ENCODE results near the gene IGFL4. TPM values are rescaled to one million over a fixed set of nuclear protein-coding genes. Genes with fewer than 3 reads are reported as not detected.

Gene IGFL4
- not detected for total RNA-seq
- polyA plus RNA-seq = not detected
- long read RNA-seq, donor 1 = 0 reads
- long read RNA-seq, donor 2 = 0 reads

- ATAC-seq (ENCODE audit: low FRiP score) (no peak), DNase-seq (no peak)
- Histone ChIP-seq H3K9me3 (ENCODE audit: control insufficient read depth, low read length) (peaks cover 2% of the 10 kb centered on the region), H3K4me1 (ENCODE audit: control insufficient read depth in 1 of 2, insufficient read depth in 2 of 2, low read length in 2 of 2) (no peaks in the 10 kb centered on the region), H3K27ac (ENCODE audit: low read depth in 1 of 2, low read length in 2 of 2) (no peak within 1 kb of the TSS), H3K27me3 (ENCODE audit: control insufficient read depth in 1 of 2, insufficient read depth in 2 of 2, low read length in 1 of 2) (peaks cover 0 to 3% of the 10 kb centered on the region in 2 donors), H3K4me3 (ENCODE audit: low read length in 2 of 2) (no peak within 1 kb of the TSS), H3K36me3 (ENCODE audit: control insufficient read depth in 1 of 2, insufficient read depth in 2 of 2, low read length in 1 of 2) (no peaks in the 10 kb centered on the region)
- intact Hi-C loops (cut with DNase I) = no loop called here
- WGBS, 2 donors = 41 to 53% methylated on average over 7 of the region's 7 CpGs
Observed at GRCh38 chr19:46040952-46041500, at the start of gene IGFL4. Gene IGFL4 (minus strand): TSS chr19:46041002. CDS start chr19:46040962, 40 bp downstream.

- ATAC-seq (ENCODE audit: low FRiP score) (no peak), DNase-seq (no peak)
Observed at GRCh38 chr19:46090444-46090843, 49.6 kb upstream of the IGFL4 start.

GRCh38 chr19:46089432-46089831 lies 48.6 kb upstream of the IGFL4 start:
- DNase-seq (no peak), ATAC-seq (ENCODE audit: low FRiP score) (no peak)
- intact Hi-C loops (cut with DNase I) = no loop called here
- no peaks in the 10 kb centered on the region for H3K36me3 ChIP-seq (ENCODE audit: control insufficient read depth in 1 of 2, insufficient read depth in 2 of 2, low read length in 1 of 2)
- H3K27ac ChIP-seq (ENCODE audit: low read depth in 1 of 2, low read length in 2 of 2) = no peak overlapping the region
- peaks cover 17% of the 10 kb centered on the region for H3K9me3 ChIP-seq (ENCODE audit: control insufficient read depth, low read length)
- H3K4me3 ChIP-seq (ENCODE audit: low read length in 2 of 2) = no peak overlapping the region
- no peaks in the 10 kb centered on the region for H3K4me1 ChIP-seq (ENCODE audit: control insufficient read depth in 1 of 2, insufficient read depth in 2 of 2, low read length in 2 of 2)
- peaks cover 0 to 3% of the 10 kb centered on the region in 2 donors for H3K27me3 ChIP-seq (ENCODE audit: control insufficient read depth in 1 of 2, insufficient read depth in 2 of 2, low read length in 1 of 2)
- WGBS, 2 donors = 95 to 96% methylated on average over 1 of the region's 1 CpG

More at GRCh38 chr19:46090444-46090843, 49.6 kb upstream of the IGFL4 start:
- H3K27me3 ChIP-seq (ENCODE audit: control insufficient read depth in 1 of 2, insufficient read depth in 2 of 2, low read length in 1 of 2) = no peaks in the 10 kb centered on the region
- H3K27ac ChIP-seq (ENCODE audit: low read depth in 1 of 2, low read length in 2 of 2) = no peak overlapping the region
- no peak overlapping the region for H3K4me3 ChIP-seq (ENCODE audit: low read length in 2 of 2)
- H3K4me1 ChIP-seq (ENCODE audit: control insufficient read depth in 1 of 2, insufficient read depth in 2 of 2, low read length in 2 of 2) = no peaks in the 10 kb centered on the region
- 83 to 86% methylated on average over 5 of the region's 5 CpGs for WGBS, 2 donors
- peaks cover 17% of the 10 kb centered on the region for H3K9me3 ChIP-seq (ENCODE audit: control insufficient read depth, low read length)
- H3K36me3 ChIP-seq (ENCODE audit: control insufficient read depth in 1 of 2, insufficient read depth in 2 of 2, low read length in 1 of 2) = no peaks in the 10 kb centered on the region
- intact Hi-C loops (cut with DNase I) = no loop called here

GRCh38 chr19:46088101-46088500 lies 47.3 kb upstream of the IGFL4 start:
- Histone ChIP-seq H3K4me3 (ENCODE audit: low read length in 2 of 2) (no peak overlapping the region), H3K27ac (ENCODE audit: low read depth in 1 of 2, low read length in 2 of 2) (no peak overlapping the region), H3K36me3 (ENCODE audit: control insufficient read depth in 1 of 2, insufficient read depth in 2 of 2, low read length in 1 of 2) (no peaks in the 10 kb centered on the region), H3K27me3 (ENCODE audit: control insufficient read depth in 1 of 2, insufficient read depth in 2 of 2, low read length in 1 of 2) (peaks cover 0 to 3% of the 10 kb centered on the region in 2 donors), H3K4me1 (ENCODE audit: control insufficient read depth in 1 of 2, insufficient read depth in 2 of 2, low read length in 2 of 2) (no peaks in the 10 kb centered on the region), H3K9me3 (ENCODE audit: control insufficient read depth, low read length) (peaks cover 17% of the 10 kb centered on the region)
- no peak for DNase-seq
- no peak for ATAC-seq (ENCODE audit: low FRiP score)
- 85 to 92% methylated on average over 2 of the region's 2 CpGs for WGBS, 2 donors
- intact Hi-C loops (cut with DNase I) = no loop called here

- WGBS, 2 donors = 27 to 32% methylated on average over 1 of the region's 1 CpG
- ATAC-seq (ENCODE audit: low FRiP score) (no peak), DNase-seq (no peak)
- Histone ChIP-seq H3K27me3 (ENCODE audit: control insufficient read depth in 1 of 2, insufficient read depth in 2 of 2, low read length in 1 of 2) (peaks cover 0 to 3% of the 10 kb centered on the region in 2 donors), H3K4me3 (ENCODE audit: low read length in 2 of 2) (no peak overlapping the region), H3K36me3 (ENCODE audit: control insufficient read depth in 1 of 2, insufficient read depth in 2 of 2, low read length in 1 of 2) (no peaks in the 10 kb centered on the region), H3K4me1 (ENCODE audit: control insufficient read depth in 1 of 2, insufficient read depth in 2 of 2, low read length in 2 of 2) (no peaks in the 10 kb centered on the region), H3K27ac (ENCODE audit: low read depth in 1 of 2, low read length in 2 of 2) (no peak overlapping the region), H3K9me3 (ENCODE audit: control insufficient read depth, low read length) (peaks cover 17% of the 10 kb centered on the region)
- intact Hi-C loops (cut with DNase I) = no loop called here
Observed at GRCh38 chr19:46085888-46086287, 45.1 kb upstream of the IGFL4 start.

GRCh38 chr19:46082728-46083050 lies 41.9 kb upstream of the IGFL4 start:
- Histone ChIP-seq H3K27me3 (ENCODE audit: control insufficient read depth in 1 of 2, insufficient read depth in 2 of 2, low read length in 1 of 2) (peaks cover 0 to 4% of the 10 kb centered on the region in 2 donors), H3K36me3 (ENCODE audit: control insufficient read depth in 1 of 2, insufficient read depth in 2 of 2, low read length in 1 of 2) (no peaks in the 10 kb centered on the region), H3K4me3 (ENCODE audit: low read length in 2 of 2) (no peak overlapping the region), H3K27ac (ENCODE audit: low read depth in 1 of 2, low read length in 2 of 2) (no peak overlapping the region), H3K4me1 (ENCODE audit: control insufficient read depth in 1 of 2, insufficient read depth in 2 of 2, low read length in 2 of 2) (no peaks in the 10 kb centered on the region), H3K9me3 (ENCODE audit: control insufficient read depth, low read length) (peaks cover 15% of the 10 kb centered on the region)
- ATAC-seq (ENCODE audit: low FRiP score) = no peak
- intact Hi-C loops (cut with DNase I) = loop anchor here (2.0 to 5.0 kb wide), 3 partner anchors 106 to 185 kb away; no protein-coding TSS in a partner anchor
- no peak for DNase-seq
- 55 to 60% methylated on average over 2 of the region's 2 CpGs for WGBS, 2 donors

GRCh38 chr19:46081928-46082727 lies 41.3 kb upstream of the IGFL4 start:
- intact Hi-C loops (cut with DNase I) = loop anchor here (2.0 to 5.0 kb wide), 3 partner anchors 107 to 185 kb away; no protein-coding TSS in a partner anchor
- no peaks in the 10 kb centered on the region for H3K4me1 ChIP-seq (ENCODE audit: control insufficient read depth in 1 of 2, insufficient read depth in 2 of 2, low read length in 2 of 2)
- no peak for ATAC-seq (ENCODE audit: low FRiP score)
- no peak for DNase-seq
- H3K27me3 ChIP-seq (ENCODE audit: control insufficient read depth in 1 of 2, insufficient read depth in 2 of 2, low read length in 1 of 2) = peaks cover 0 to 7% of the 10 kb centered on the region in 2 donors
- H3K27ac ChIP-seq (ENCODE audit: low read depth in 1 of 2, low read length in 2 of 2) = no peak overlapping the region
- WGBS, 2 donors = 41 to 53% methylated on average over 4 of the region's 4 CpGs
- H3K4me3 ChIP-seq (ENCODE audit: low read length in 2 of 2) = no peak overlapping the region
- peaks cover 9% of the 10 kb centered on the region for H3K9me3 ChIP-seq (ENCODE audit: control insufficient read depth, low read length)
- H3K36me3 ChIP-seq (ENCODE audit: control insufficient read depth in 1 of 2, insufficient read depth in 2 of 2, low read length in 1 of 2) = no peaks in the 10 kb centered on the region

GRCh38 chr19:46080561-46080960 lies 39.8 kb upstream of the IGFL4 start:
- intact Hi-C loops (cut with DNase I) = loop anchor here in 1 of 2 donors (5.0 kb wide), 1 partner anchor 187 kb away; no protein-coding TSS in a partner anchor
- Histone ChIP-seq H3K36me3 (ENCODE audit: control insufficient read depth in 1 of 2, insufficient read depth in 2 of 2, low read length in 1 of 2) (no peaks in the 10 kb centered on the region), H3K4me3 (ENCODE audit: low read length in 2 of 2) (no peak overlapping the region), H3K9me3 (ENCODE audit: control insufficient read depth, low read length) (peaks cover 4% of the 10 kb centered on the region), H3K27ac (ENCODE audit: low read depth in 1 of 2, low read length in 2 of 2) (no peak overlapping the region), H3K4me1 (ENCODE audit: control insufficient read depth in 1 of 2, insufficient read depth in 2 of 2, low read length in 2 of 2) (no peaks in the 10 kb centered on the region), H3K27me3 (ENCODE audit: control insufficient read depth in 1 of 2, insufficient read depth in 2 of 2, low read length in 1 of 2) (peaks cover 0 to 12% of the 10 kb centered on the region in 2 donors)
- ATAC-seq (ENCODE audit: low FRiP score) (no peak), DNase-seq (no peak)
- 73% methylated on average over 3 of the region's 3 CpGs for WGBS, 2 donors

- Histone ChIP-seq H3K4me1 (ENCODE audit: control insufficient read depth in 1 of 2, insufficient read depth in 2 of 2, low read length in 2 of 2) (no peaks in the 10 kb centered on the region), H3K27me3 (ENCODE audit: control insufficient read depth in 1 of 2, insufficient read depth in 2 of 2, low read length in 1 of 2) (peaks cover 0 to 9% of the 10 kb centered on the region in 2 donors), H3K9me3 (ENCODE audit: control insufficient read depth, low read length) (peaks cover 3% of the 10 kb centered on the region), H3K36me3 (ENCODE audit: control insufficient read depth in 1 of 2, insufficient read depth in 2 of 2, low read length in 1 of 2) (no peaks in the 10 kb centered on the region), H3K4me3 (ENCODE audit: low read length in 2 of 2) (no peak overlapping the region), H3K27ac (ENCODE audit: low read depth in 1 of 2, low read length in 2 of 2) (no peak overlapping the region)
- ATAC-seq (ENCODE audit: low FRiP score) = no peak
- 79 to 80% methylated on average over 7 of the region's 7 CpGs for WGBS, 2 donors
- intact Hi-C loops (cut with DNase I) = no loop called here
- no peak for DNase-seq
Observed at GRCh38 chr19:46079576-46079975, 38.8 kb upstream of the IGFL4 start.

Data from aorta (tissue), 5 donors.